Stomach (tissue), 9 donors: Measurements from ENCODE around the gene SH3BP2. TPM values are rescaled to one million over a fixed set of nuclear protein-coding genes. Genes with fewer than 3 reads are reported as not detected.

ENCODE experiments used
- DNase-seq, 2 donors: peaks; one replicate each; pipeline versions ENCODE4 v3.0.0 to v3.0.0-alpha.2; 2013 to 2019
- H3K27ac ChIP-seq, 5 donors: fragments of 200-600 bp in 4 of 5; sonication (generic) in 4 of 5; one replicate each; pipeline ENCODE4 v1.5.1; 2013 to 2019; ENCODE audit warnings: mild to moderate bottlenecking in 1 of 5, moderate library complexity in 1 of 5
- H3K27me3 ChIP-seq, 3 donors: fragments of 200-600 bp; sonication (generic); one replicate each; pipeline ENCODE4 v1.5.1; 2017 to 2019; ENCODE audit warnings: mixed run types in 1 of 3
- H3K36me3 ChIP-seq, 4 donors: fragments of 200-600 bp; sonication (generic); 1 replicate in 3 of 4; 2 replicates in 1 of 4; pipeline ENCODE4 v1.5.1; 2016 to 2019
- H3K4me1 ChIP-seq, 4 donors: fragments of 200-600 bp; sonication (generic); one replicate each; pipeline ENCODE4 v1.5.1; 2016 to 2019
- H3K4me3 ChIP-seq, 4 donors: fragments of 200-600 bp; sonication (generic) in 3 of 4; one replicate each; pipeline ENCODE4 v1.5.1; 2016 to 2019; ENCODE audit warnings: mild to moderate bottlenecking in 1 of 4
- H3K9me3 ChIP-seq, 4 donors: fragments of 200-600 bp; sonication (generic); one replicate each; pipeline ENCODE4 v1.5.1; 2016 to 2019
- CTCF ChIP-seq, 7 experiments: fragments of 450-650 bp in 4 of 7; fragments of 200-600 bp in 3 of 7; sonication (generic) in 3 of 7; IDR thresholded peaks; one replicate each; pipeline ENCODE4 v1.5.1; 2016 to 2019; ENCODE audit warnings: antibody characterized with exemption in 7 of 7, control low read depth in 2 of 7, mild to moderate bottlenecking in 1 of 7
- EP300 ChIP-seq: sonication (generic); formaldehyde crosslinking; IDR thresholded peaks from one replicate; pipeline ENCODE4 v1.6.1; 2017; ENCODE audit warnings: antibody characterized with exemption
- POLR2A ChIP-seq, 4 donors: fragments of 450-650 bp; IDR thresholded peaks; one replicate each; pipeline ENCODE4 v1.6.1; 2016; ENCODE audit warnings: antibody characterized with exemption in 4 of 4, control low read depth in 2 of 4, mild to moderate bottlenecking in 1 of 4, moderate library complexity in 1 of 4
- POLR2AphosphoS5 ChIP-seq, 3 donors: sonication (generic); formaldehyde crosslinking; IDR thresholded peaks; one replicate each; pipeline ENCODE4 v1.6.1; 2016; ENCODE audit warnings: antibody characterized with exemption in 3 of 3
- WGBS, 5 donors: extraction: QIAGEN DNeasy Blood & Tissue Kit in 3 of 5; methylation state at CpG; one replicate each; pipeline versions ENCODE4 v1.1.5 to v1.1.7; 2013 to 2018; 5-methylcytosine and 5-hydroxymethylcytosine counted together
- intact Hi-C: fragments of 100-400 bp; cut with DNase I; formaldehyde crosslinking; loops from one replicate; pipeline ENCODE4 v1.15.1; 2023; ENCODE audit warnings: low total_unique reads
- polyA plus RNA-seq, 3 donors: library from polyadenylated mRNA; stranded (reverse); fragments of 200-250 nt; gene quantifications; one replicate each; pipeline ENCODE4 v1.2.3, GENCODE V29; 2013
- total RNA-seq, 5 donors: library from RNA; depleted of rRNA; stranded (reverse); fragments of >200 nt; gene quantifications; one replicate each; pipeline versions ENCODE4 v1.1.0 to v1.2.3, GENCODE V29; 2014 to 2016
- donor health status: healthy with polysubstance abuse.
- donor health status: Bipolar disorder and iron deficiency.
- donor health status: healthy.

Gene SH3BP2
- total and polyA plus RNA-seq, 8 donors: 9.0 to 151 (median 32.7) TPM

- no peak overlapping the region for H3K4me3 ChIP-seq
- H3K36me3 ChIP-seq: peaks cover 46 to 93% (median 90%) of the 10 kb centered on the region in 4 donors
- H3K9me3 ChIP-seq: no peaks in the 10 kb centered on the region
- DNase-seq: peak in 1 of 2 donors; percentile 5
- no peaks in the 10 kb centered on the region for H3K27me3 ChIP-seq
- intact Hi-C loops: no loop called here
- TF ChIP-seq POLR2AphosphoS5 (IDR thresholded peaks at IDR 0.05) (no peak), EP300 (no peak), POLR2A (IDR thresholded peaks at IDR 0.05) (no peak), CTCF (IDR thresholded peaks at IDR 0.05) (no peak)
- H3K27ac ChIP-seq: no peak overlapping the region
- WGBS, 5 donors: 92 to 97% (median 93%) methylated on average over 14 to 20 of the region's 20 CpGs
- H3K4me1 ChIP-seq: peaks cover 3 to 32% (median 22%) of the 10 kb centered on the region in 4 donors
These were observed 39.6 kb downstream of the SH3BP2 start for GRCh38 chr4:2832309-2832980.

- TF ChIP-seq POLR2A (IDR thresholded peaks at IDR 0.05): no peak
- TF ChIP-seq EP300: no peak
- no peak for TF ChIP-seq CTCF (IDR thresholded peaks at IDR 0.05)
- no peak for TF ChIP-seq POLR2AphosphoS5 (IDR thresholded peaks at IDR 0.05)
- H3K36me3 ChIP-seq: peaks cover 40 to 86% (median 83%) of the 10 kb centered on the region in 4 donors
- H3K4me1 ChIP-seq: peaks cover 9 to 39% (median 29%) of the 10 kb centered on the region in 4 donors
- intact Hi-C loops: no loop called here
- no peak overlapping the region for H3K27ac ChIP-seq
- peak in 1 of 2 donors; percentile 0 for DNase-seq
- no peaks in the 10 kb centered on the region for H3K9me3 ChIP-seq
- H3K4me3 ChIP-seq: no peak overlapping the region
- no peaks in the 10 kb centered on the region for H3K27me3 ChIP-seq
- WGBS, 5 donors: 94 to 96% (median 95%) methylated on average over 18 to 19 of the region's 19 CpGs
These were observed 40.2 kb downstream of the SH3BP2 start for GRCh38 chr4:2832981-2833670.

GRCh38 chr4:2833671-2834000 lies 40.8 kb downstream of the SH3BP2 start:
- no peaks in the 10 kb centered on the region for H3K9me3 ChIP-seq
- 85 to 100% (median 86%) methylated on average over 1 to 7 of the region's 7 CpGs for WGBS, 5 donors
- peak in 1 of 2 donors; percentile 17 for DNase-seq
- no peak overlapping the region for H3K27ac ChIP-seq
- H3K27me3 ChIP-seq: no peaks in the 10 kb centered on the region
- TF ChIP-seq POLR2A (IDR thresholded peaks at IDR 0.05): no peak
- TF ChIP-seq CTCF (IDR thresholded peaks at IDR 0.05): no peak
- no peak for TF ChIP-seq POLR2AphosphoS5 (IDR thresholded peaks at IDR 0.05)
- TF ChIP-seq EP300: no peak
- H3K4me1 ChIP-seq: peaks cover 9 to 44% (median 31%) of the 10 kb centered on the region in 4 donors
- intact Hi-C loops: no loop called here
- H3K4me3 ChIP-seq: no peak overlapping the region
- H3K36me3 ChIP-seq: peaks cover 40 to 81% (median 78%) of the 10 kb centered on the region in 4 donors

GRCh38 chr4:2834001-2834921 lies 41.4 kb downstream of the SH3BP2 start:
- Histone ChIP-seq H3K4me1 (peaks cover 9 to 46% (median 31%) of the 10 kb centered on the region in 4 donors), H3K27me3 (no peaks in the 10 kb centered on the region), H3K4me3 (no peak overlapping the region), H3K27ac (peak overlapping the region in 1 of 5 donors; percentile 7), H3K9me3 (no peaks in the 10 kb centered on the region), H3K36me3 (peaks cover 40 to 75% (median 72%) of the 10 kb centered on the region in 4 donors)
- 83 to 95% (median 90%) methylated on average over 4 to 13 of the region's 13 CpGs for WGBS, 5 donors
- intact Hi-C loops: no loop called here
- DNase-seq: peak in 1 of 2 donors; percentile 21
- TF ChIP-seq EP300 (no peak), POLR2AphosphoS5 (IDR thresholded peaks at IDR 0.05) (no peak), CTCF (IDR thresholded peaks at IDR 0.05) (no peak), POLR2A (IDR thresholded peaks at IDR 0.05) (no peak)
